HepG2 (cell line): ENCODE measurements around the gene THRAP3. TPM values are rescaled to one million over a fixed set of nuclear protein-coding genes. Genes with fewer than 3 reads are reported as not detected.

Source experiments
- CTCF ChIP-seq: sonication (generic); formaldehyde crosslinking; IDR thresholded peaks from 2 replicates; pipeline ENCODE4 v1.5.0; 2020; ENCODE audit warnings: mild to moderate bottlenecking, missing genetic modification reagents, moderate library complexity
- ERF ChIP-seq: IDR thresholded peaks from 2 replicates; pipeline ENCODE4 v1.6.1; 2018; ENCODE audit warnings: missing biosample characterization, missing genetic modification reagents
- FLYWCH1 ChIP-seq: sonication (generic); formaldehyde crosslinking; IDR thresholded peaks from 2 replicates; pipeline ENCODE4 v1.8.1; 2023; ENCODE audit warnings: mild to moderate bottlenecking, missing genetic modification reagents
- HDAC1 ChIP-seq: sonication (generic); formaldehyde crosslinking; IDR thresholded peaks from 2 replicates; pipeline ENCODE4 v1.5.1; 2020; ENCODE audit warnings: mild to moderate bottlenecking, missing genetic modification reagents
- HNF4G ChIP-seq, 2 experiments: sonication (generic) in 1 of 2; formaldehyde crosslinking in 1 of 2; IDR thresholded peaks; 2 replicates each; pipeline versions ENCODE4 v1.4.0 to v1.6.1; 2011 to 2020; ENCODE audit warnings: borderline replicate concordance in 2 of 2, low read depth in 2 of 2, mild to moderate bottlenecking in 2 of 2, low read length in 1 of 2, missing genetic modification reagents in 1 of 2, moderate library complexity in 1 of 2
- KDM2A ChIP-seq: sonication (generic); formaldehyde crosslinking; IDR thresholded peaks from 2 replicates; pipeline ENCODE4 v1.4.0; 2020; ENCODE audit warnings: low read depth, missing genetic modification reagents, borderline replicate concordance
- KLF12 ChIP-seq: sonication (generic); formaldehyde crosslinking; IDR thresholded peaks from 2 replicates; pipeline ENCODE4 v1.4.0; 2020; ENCODE audit warnings: missing genetic modification reagents, borderline replicate concordance
- MIXL1 ChIP-seq: IDR thresholded peaks from 2 replicates; pipeline ENCODE4 v1.6.1; 2016
- MYNN ChIP-seq: sonication (generic); formaldehyde crosslinking; IDR thresholded peaks from 2 replicates; pipeline ENCODE4 v1.4.0; 2020; ENCODE audit warnings: mild to moderate bottlenecking, low read depth, missing genetic modification reagents
- NRL ChIP-seq: sonication (generic); formaldehyde crosslinking; IDR thresholded peaks from 2 replicates; pipeline ENCODE4 v1.5.0; 2020; ENCODE audit warnings: missing genetic modification reagents, mild to moderate bottlenecking, moderate library complexity, borderline replicate concordance
- SAP130 ChIP-seq: IDR thresholded peaks from 2 replicates; pipeline ENCODE4 v1.6.1; 2016; ENCODE audit warnings: low read depth
- SNAI1 ChIP-seq: sonication (generic); formaldehyde crosslinking; IDR thresholded peaks from 2 replicates; pipeline ENCODE4 v1.5.0; 2020; ENCODE audit warnings: mild to moderate bottlenecking, missing genetic modification reagents, borderline replicate concordance
- SNAPC2 ChIP-seq: sonication (generic); formaldehyde crosslinking; IDR thresholded peaks from 2 replicates; pipeline ENCODE4 v1.8.1; 2022; ENCODE audit warnings: mild to moderate bottlenecking, missing genetic modification reagents
- SRSF4 ChIP-seq: fragments of 200-400 bp; formaldehyde crosslinking; IDR thresholded peaks from one replicate; pipeline ENCODE4 v1.6.1; 2018; ENCODE audit warnings: mild to moderate bottlenecking, low read depth, low read length, moderate library complexity; ENCODE audit not compliant: poor library complexity, severe bottlenecking
- TEAD3 ChIP-seq: optimal IDR thresholded peaks from 2 replicates; pipeline ENCODE3; 2016; ENCODE audit warnings: borderline replicate concordance
- TFAP4 ChIP-seq: sonication (generic); IDR thresholded peaks from 2 replicates; pipeline ENCODE4 v1.6.1; 2016; ENCODE audit warnings: low read depth, borderline replicate concordance
- THAP7 ChIP-seq: sonication (generic); formaldehyde crosslinking; IDR thresholded peaks from 2 replicates; pipeline ENCODE4 v1.8.1; 2023; ENCODE audit warnings: mild to moderate bottlenecking, missing genetic modification reagents
- WIZ ChIP-seq: sonication (generic); formaldehyde crosslinking; IDR thresholded peaks from 2 replicates; pipeline ENCODE4 v1.5.1; 2020; ENCODE audit warnings: mild to moderate bottlenecking, missing genetic modification reagents
- YY1 ChIP-seq: IDR thresholded peaks from 2 replicates; pipeline ENCODE4 v1.6.1; 2011; ENCODE audit warnings: low read length, low read depth, moderate library complexity, mild to moderate bottlenecking; ENCODE audit not compliant: insufficient read depth, insufficient replicate concordance
- ZFP36 ChIP-seq: fragments of 150-350 bp; IDR thresholded peaks from 2 replicates; pipeline ENCODE4 v1.6.1; 2018; ENCODE audit warnings: borderline replicate concordance, low read length, low read depth; ENCODE audit not compliant: partially characterized antibody
- ZFP82 ChIP-seq: sonication (generic); formaldehyde crosslinking; IDR thresholded peaks from 2 replicates; pipeline ENCODE4 v1.5.1; 2020; ENCODE audit warnings: mild to moderate bottlenecking, missing genetic modification reagents, borderline replicate concordance
- ZMAT3 ChIP-seq: sonication (generic); formaldehyde crosslinking; conservative IDR thresholded peaks from 2 replicates; pipeline ENCODE4 v1.7.0; 2021; ENCODE audit warnings: missing genetic modification reagents
- ZNF24 ChIP-seq: fragments of 450-650 bp; IDR thresholded peaks from 2 replicates; pipeline ENCODE4 v1.6.1; 2017; ENCODE audit warnings: antibody characterized with exemption, mild to moderate bottlenecking
- polyA plus RNA-seq, 8 experiments: library from polyadenylated mRNA; depleted of rRNA in 3 of 8; stranded (reverse) in 7 of 8; unstranded in 1 of 8; fragments of >200 nt; fragmentation: Illumina TruSeq in 4 of 8; extraction: Trizol in 4 of 8; gene quantifications; 2 replicates each; pipeline versions ENCODE4 v1.2.1 to v1.2.3, GENCODE V29; 2011 to 2016; ENCODE audit warnings: low read depth in 4 of 8, missing spikeins in 1 of 8, mixed read lengths in 1 of 8; ENCODE audit not compliant: insufficient read depth in 1 of 8
- total RNA-seq, 5 experiments: library from RNA; depleted of rRNA; stranded (reverse); fragments of >200 nt; fragmentation: Illumina TruSeq; extraction: Trizol; gene quantifications; 2 replicates each; pipeline ENCODE4 v1.2.3, GENCODE V29; 2016; ENCODE audit warnings: low read depth in 1 of 5
- TF ChIP-seq, protein P1 (sequence below): sonication (generic); formaldehyde crosslinking; IDR thresholded peaks from 2 replicates; pipeline ENCODE4 v1.8.0; 2022; ENCODE audit warnings: missing genetic modification reagents, low read depth, mild to moderate bottlenecking, borderline replicate concordance

Gene THRAP3
- total and polyA plus RNA-seq, 2 of the 13 experiments (the other 11 are each of a cell fraction or from before 2014, with no cell fraction given): 45.0 to 92.6 TPM

DNA sequence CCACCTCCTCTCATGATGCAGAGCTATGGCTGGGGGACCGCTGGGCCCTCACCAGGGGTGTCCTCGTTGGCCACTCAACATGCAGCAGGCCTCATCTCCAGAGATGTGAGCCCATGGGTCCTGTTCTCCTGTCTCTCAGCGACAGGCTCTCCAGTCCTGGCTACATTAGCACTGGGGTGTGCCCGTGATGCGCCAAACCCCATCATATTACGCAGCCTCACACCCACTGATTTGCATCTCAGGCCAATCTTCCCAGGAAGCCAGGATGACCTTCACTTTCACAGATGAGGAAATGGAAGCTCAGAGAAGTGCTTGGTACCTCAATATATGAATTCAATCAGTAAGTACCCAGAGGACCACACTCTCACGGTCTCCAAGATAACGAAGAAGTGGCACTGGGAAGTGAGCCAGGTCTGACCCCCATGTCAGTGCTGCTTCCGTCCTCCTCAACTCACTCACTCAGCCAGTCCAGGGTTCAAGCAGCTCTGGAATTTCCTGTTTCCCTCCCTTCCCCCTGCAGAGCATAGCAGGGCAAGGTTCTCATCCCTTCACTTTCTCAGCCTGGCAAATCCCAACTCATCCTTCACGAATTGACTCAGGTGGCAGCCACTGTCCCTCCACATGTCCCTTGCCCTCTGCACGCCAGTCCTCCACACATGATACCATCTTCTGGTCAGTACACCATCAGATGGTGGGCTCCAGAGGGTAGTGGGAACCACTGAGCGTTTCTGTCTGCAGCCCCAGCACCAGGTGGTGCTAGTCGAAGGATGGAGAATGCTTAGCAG, 128.1 kb downstream of the THRAP3 start (continued):
- TF ChIP-seq KDM2A: 0 out of 2 replicates have a peak, but pooled peaks have one; percentile 44
- TF ChIP-seq ZMAT3 (CRISPR knock-in tag): no peak
- no peak for TF ChIP-seq FLYWCH1 (CRISPR knock-in tag)
- 0 out of 2 replicates have a peak, but pooled peaks have one; percentile 36 for TF ChIP-seq SNAPC2 (CRISPR knock-in tag)
- TF ChIP-seq, protein P1, sequence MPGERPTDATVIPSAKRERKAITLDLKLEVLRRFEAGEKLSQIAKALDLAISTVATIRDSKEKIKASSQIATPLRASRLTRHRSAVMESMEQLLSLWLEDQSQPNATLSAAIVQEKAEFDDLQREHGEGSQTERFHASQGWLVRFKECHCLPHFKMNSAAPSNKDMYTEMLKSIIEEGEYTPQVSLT: no peak
- TF ChIP-seq ZFP36: no peak
- 0 out of 2 replicates have a peak, but pooled peaks have one; percentile 11 for TF ChIP-seq WIZ (CRISPR knock-in tag)
- TF ChIP-seq MYNN (CRISPR knock-in tag): no peak
- TF ChIP-seq SRSF4: no peak
- TF ChIP-seq THAP7 (CRISPR knock-in tag): no peak
- TF ChIP-seq NRL (CRISPR knock-in tag): no peak
- no peak for TF ChIP-seq KLF12 (CRISPR knock-in tag)
- peak; percentile 98 for TF ChIP-seq TEAD3 (CRISPR knock-in tag)
- no peak for TF ChIP-seq YY1
- TF ChIP-seq ERF: 0 out of 2 replicates have a peak, but pooled peaks have one; percentile 38
- no peak for TF ChIP-seq SNAI1 (CRISPR knock-in tag)
- TF ChIP-seq HNF4G (IDR thresholded peaks at IDR 0.05; ENCODE audit: borderline replicate concordance, low read depth, low read length): no peak
- TF ChIP-seq HNF4G (CRISPR knock-in tag; IDR thresholded peaks at IDR 0.05; ENCODE audit: borderline replicate concordance, low read depth): peak; percentile 31; the same call in 1 of the 2 replicates
- TF ChIP-seq SAP130: peak; percentile 46; the same call in 1 of the 2 replicates
- TF ChIP-seq MIXL1 (CRISPR knock-in tag): no peak
- TF ChIP-seq CTCF (CRISPR knock-in tag): peak; percentile 63
- TF ChIP-seq ZFP82: no peak
- TF ChIP-seq HDAC1 (CRISPR knock-in tag): no peak
- peak; percentile 22; the same call in 1 of the 2 replicates for TF ChIP-seq TFAP4
- no peak for TF ChIP-seq ZNF24
